ENCODE data around the gene SSH3. TPM values are rescaled to one million over a fixed set of nuclear protein-coding genes. Genes with fewer than 3 reads are reported as not detected.

The SSH3 gene
- total RNA-seq, 2 donors from 2014 or later = 14.7 to 23.6 TPM

- peaks cover 4 to 8% of the 10 kb centered on the region in 2 donors for H3K9me3 ChIP-seq
- peaks cover 0 to 2% of the 10 kb centered on the region in 2 donors for H3K4me1 ChIP-seq
- no peaks in the 10 kb centered on the region for H3K27me3 ChIP-seq
- no peak overlapping the region for H3K4me3 ChIP-seq
- no peak for TF ChIP-seq CTCF (IDR thresholded peaks at IDR 0.05)
- H3K27ac ChIP-seq = no peak overlapping the region
- peaks cover 47% of the 10 kb centered on the region for H3K36me3 ChIP-seq
- no peak for DNase-seq (ENCODE audit: low spot score)
Measured at GRCh38 chr11:67295846-67296245, 7.5 kb upstream of the SSH3 start.

GRCh38 chr11:67298786-67299185 is 4.5 kb upstream of the SSH3 start:
- Histone ChIP-seq H3K4me3 (no peak overlapping the region), H3K4me1 (peaks cover 0 to 18% of the 10 kb centered on the region in 2 donors), H3K9me3 (peaks cover 4 to 8% of the 10 kb centered on the region in 2 donors), H3K27me3 (no peaks in the 10 kb centered on the region), H3K36me3 (peaks cover 41% of the 10 kb centered on the region), H3K27ac (no peak overlapping the region)
- no peak for TF ChIP-seq CTCF (IDR thresholded peaks at IDR 0.05)
- DNase-seq (ENCODE audit: low spot score) = no peak

GRCh38 chr11:67299471-67300191 is 3.7 kb upstream of the SSH3 start:
- Histone ChIP-seq H3K9me3 (peaks cover 4 to 8% of the 10 kb centered on the region in 2 donors), H3K36me3 (peaks cover 41% of the 10 kb centered on the region), H3K4me1 (peaks cover 0 to 27% of the 10 kb centered on the region in 2 donors), H3K27me3 (no peaks in the 10 kb centered on the region), H3K4me3 (no peak overlapping the region), H3K27ac (no peak overlapping the region)
- TF ChIP-seq CTCF (IDR thresholded peaks at IDR 0.05) = no peak
- no peak for DNase-seq (ENCODE audit: low spot score)

GRCh38 chr11:67300256-67300755 is 3.0 kb upstream of the SSH3 start:
- Histone ChIP-seq H3K27me3 (no peaks in the 10 kb centered on the region), H3K27ac (no peak overlapping the region), H3K4me3 (no peak overlapping the region), H3K36me3 (peaks cover 41% of the 10 kb centered on the region), H3K9me3 (peaks cover 4 to 8% of the 10 kb centered on the region in 2 donors), H3K4me1 (peaks cover 0 to 31% of the 10 kb centered on the region in 2 donors)
- TF ChIP-seq CTCF (IDR thresholded peaks at IDR 0.05) = no peak
- no peak for DNase-seq (ENCODE audit: low spot score)

GRCh38 chr11:67300756-67301312 is 2.5 kb upstream of the SSH3 start:
- Histone ChIP-seq H3K4me3 (no peak overlapping the region), H3K9me3 (peaks cover 3% of the 10 kb centered on the region in 2 donors), H3K36me3 (peaks cover 41% of the 10 kb centered on the region), H3K27me3 (no peaks in the 10 kb centered on the region), H3K27ac (no peak overlapping the region), H3K4me1 (peaks cover 0 to 31% of the 10 kb centered on the region in 2 donors)
- TF ChIP-seq CTCF (IDR thresholded peaks at IDR 0.05) = no peak
- DNase-seq (ENCODE audit: low spot score) = no peak

Data from right atrium auricular region (tissue), 2 donors.